OCI-LY3 (cell line): ENCODE data around the gene PEA15.

Experiments
- H2AFZ ChIP-seq: fragments of 200-600, 300-600 bp; shearing (Covaris generic); 2 replicates; pipeline ENCODE4 v1.6.0; 2014; ENCODE audit warnings: antibody characterized with exemption, low read depth, low read length
- H3K27ac ChIP-seq: fragments of 200-600, 300-600 bp; sonication (generic); 2 replicates; pipeline ENCODE4 v1.5.1; 2014; ENCODE audit warnings: mild to moderate bottlenecking, low read length, moderate library complexity, mixed read lengths
- H3K27me3 ChIP-seq: fragments of 200-600, 300-600 bp; sonication (generic); 2 replicates; pipeline ENCODE4 v1.6.1; 2014; ENCODE audit warnings: low read depth, low read length, mixed read lengths
- H3K36me3 ChIP-seq: fragments of 200-600, 300-600 bp; sonication (generic); replicated peaks from 2 replicates; pipeline ENCODE3; 2014; ENCODE audit warnings: low read depth, low read length, mixed read lengths
- H3K4me1 ChIP-seq: fragments of 300-600, 200-600 bp; sonication (generic); 2 replicates; pipeline ENCODE4 v1.6.1; 2014; ENCODE audit warnings: low read length, mixed read lengths
- H3K4me2 ChIP-seq: fragments of 200-600, 300-600 bp; sonication (generic); 2 replicates; pipeline ENCODE4 v1.6.1; 2014; ENCODE audit warnings: low read length, mixed read lengths
- H3K4me3 ChIP-seq: fragments of 300-600, 200-600 bp; sonication (generic); 2 replicates; pipeline ENCODE4 v1.5.1; 2014; ENCODE audit warnings: antibody characterized with exemption, mild to moderate bottlenecking, low read length, moderate library complexity
- H3K79me2 ChIP-seq: fragments of 300-600, 200-600 bp; shearing (Covaris generic); 2 replicates; pipeline ENCODE4 v1.6.1; 2014; ENCODE audit warnings: mild to moderate bottlenecking, low read length, mixed read lengths
- H3K9ac ChIP-seq: fragments of 300-600, 200-600 bp; shearing (Covaris generic); 2 replicates; pipeline ENCODE4 v1.6.0; 2014; ENCODE audit warnings: mild to moderate bottlenecking, low read length, moderate library complexity
- H3K9me3 ChIP-seq: fragments of 200-600, 300-600 bp; shearing (Covaris generic); 2 replicates; pipeline ENCODE4 v1.6.1; 2014; ENCODE audit warnings: low read length, mixed read lengths; ENCODE audit not compliant: insufficient read depth
- H4K20me1 ChIP-seq: fragments of 200-600, 300-600 bp; sonication (generic); 2 replicates; pipeline ENCODE4 v1.6.1; 2016; ENCODE audit warnings: low read length, mixed read lengths; ENCODE audit not compliant: insufficient read depth
- EZH2phosphoT487 ChIP-seq: fragments of 200-600 bp; shearing (Covaris generic); IDR thresholded peaks from 2 replicates; pipeline ENCODE4 v1.6.1; 2018; ENCODE audit warnings: antibody characterized with exemption, mixed run types, low read depth
- TF ChIP-seq, protein P1 (sequence below): fragments of 200-600, 300-600 bp; sonication (generic); IDR thresholded peaks from 2 replicates; pipeline ENCODE4 v1.5.1; 2014; ENCODE audit warnings: antibody characterized with exemption, low read length, low read depth

PEA15 gene

GRCh38 chr1:160220301-160220700, 15.1 kb downstream of the PEA15 start:
- Histone ChIP-seq H3K9me3 (no peaks in the 10 kb centered on the region), H3K36me3 (peaks cover 87% of the 10 kb centered on the region), H3K4me3 (no peak overlapping the region), H2AFZ (no peak overlapping the region), H3K4me2 (no peak overlapping the region), H3K4me1 (no peaks in the 10 kb centered on the region), H3K27me3 (no peaks in the 10 kb centered on the region), H4K20me1 (no peaks in the 10 kb centered on the region), H3K27ac (no peak overlapping the region), H3K79me2 (no peaks in the 10 kb centered on the region), H3K9ac (no peak overlapping the region)
- TF ChIP-seq EZH2phosphoT487 = no peak
- TF ChIP-seq, protein P1, sequence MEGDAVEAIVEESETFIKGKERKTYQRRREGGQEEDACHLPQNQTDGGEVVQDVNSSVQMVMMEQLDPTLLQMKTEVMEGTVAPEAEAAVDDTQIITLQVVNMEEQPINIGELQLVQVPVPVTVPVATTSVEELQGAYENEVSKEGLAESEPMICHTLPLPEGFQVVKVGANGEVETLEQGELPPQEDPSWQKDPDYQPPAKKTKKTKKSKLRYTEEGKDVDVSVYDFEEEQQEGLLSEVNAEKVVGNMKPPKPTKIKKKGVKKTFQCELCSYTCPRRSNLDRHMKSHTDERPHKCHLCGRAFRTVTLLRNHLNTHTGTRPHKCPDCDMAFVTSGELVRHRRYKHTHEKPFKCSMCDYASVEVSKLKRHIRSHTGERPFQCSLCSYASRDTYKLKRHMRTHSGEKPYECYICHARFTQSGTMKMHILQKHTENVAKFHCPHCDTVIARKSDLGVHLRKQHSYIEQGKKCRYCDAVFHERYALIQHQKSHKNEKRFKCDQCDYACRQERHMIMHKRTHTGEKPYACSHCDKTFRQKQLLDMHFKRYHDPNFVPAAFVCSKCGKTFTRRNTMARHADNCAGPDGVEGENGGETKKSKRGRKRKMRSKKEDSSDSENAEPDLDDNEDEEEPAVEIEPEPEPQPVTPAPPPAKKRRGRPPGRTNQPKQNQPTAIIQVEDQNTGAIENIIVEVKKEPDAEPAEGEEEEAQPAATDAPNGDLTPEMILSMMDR = no peak

DNA sequence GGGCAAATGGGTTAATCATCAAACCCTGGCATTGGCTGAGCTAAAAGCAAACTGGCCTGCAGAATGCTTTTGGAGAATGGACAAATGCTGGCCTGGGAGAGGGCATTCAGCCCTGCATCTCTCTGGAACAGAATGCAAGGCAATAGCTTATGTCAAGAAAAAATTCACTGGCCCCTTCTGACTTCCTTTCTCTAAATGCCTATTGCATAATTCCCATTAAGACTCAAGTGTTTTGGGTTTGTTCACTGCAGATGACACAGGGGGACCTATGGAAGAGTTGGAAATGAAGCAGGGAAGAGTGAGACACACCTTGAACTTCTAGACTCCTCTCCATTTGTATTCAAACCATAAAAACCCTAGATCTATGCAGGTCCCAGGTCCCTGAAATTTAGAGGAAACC, 15.9 kb downstream of the PEA15 start:
- Histone ChIP-seq H3K4me3 (no peak overlapping the region), H3K79me2 (no peaks in the 10 kb centered on the region), H2AFZ (no peak overlapping the region), H3K4me1 (no peaks in the 10 kb centered on the region), H3K4me2 (no peak overlapping the region), H3K27ac (no peak overlapping the region), H4K20me1 (no peaks in the 10 kb centered on the region), H3K27me3 (no peaks in the 10 kb centered on the region), H3K9ac (no peak overlapping the region), H3K36me3 (peaks cover 86% of the 10 kb centered on the region), H3K9me3 (no peaks in the 10 kb centered on the region)
- no peak for TF ChIP-seq EZH2phosphoT487
- TF ChIP-seq, protein P1 = no peak

GRCh38 chr1:160222546-160222945, 17.4 kb downstream of the PEA15 start:
- no peak overlapping the region for H3K4me3 ChIP-seq
- no peak overlapping the region for H3K4me2 ChIP-seq
- no peak overlapping the region for H3K27ac ChIP-seq
- H3K36me3 ChIP-seq = peaks cover 96% of the 10 kb centered on the region
- TF ChIP-seq EZH2phosphoT487 = no peak
- TF ChIP-seq, protein P1 = no peak
- no peaks in the 10 kb centered on the region for H3K79me2 ChIP-seq
- H2AFZ ChIP-seq = no peak overlapping the region
- no peaks in the 10 kb centered on the region for H3K27me3 ChIP-seq
- H4K20me1 ChIP-seq = peaks cover 3% of the 10 kb centered on the region; the same call in 1 of the 2 replicates
- H3K4me1 ChIP-seq = peaks cover 7% of the 10 kb centered on the region; the same call in 1 of the 2 replicates
- no peaks in the 10 kb centered on the region for H3K9me3 ChIP-seq
- no peak overlapping the region for H3K9ac ChIP-seq

DNA sequence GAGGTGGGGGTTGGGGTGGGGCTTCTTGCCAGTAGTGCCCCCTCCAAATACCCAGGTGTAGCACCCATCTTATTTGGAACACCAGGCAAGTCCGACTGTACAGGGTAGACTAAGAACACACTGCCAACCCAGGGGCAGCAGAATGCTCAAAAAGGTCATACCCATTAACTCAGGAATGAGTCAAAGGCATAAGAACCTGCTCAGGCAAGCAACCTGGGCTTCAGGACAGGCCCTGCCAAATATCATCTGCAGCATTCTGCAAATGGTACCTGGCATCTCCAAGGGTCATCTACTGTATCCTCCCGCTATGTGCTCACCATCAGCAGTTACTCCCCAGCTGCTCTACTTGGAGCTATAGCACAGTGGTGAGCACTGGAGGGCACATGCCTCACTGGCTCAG, 19.4 kb downstream of the PEA15 start:
- no peaks in the 10 kb centered on the region for H3K27me3 ChIP-seq
- H3K9ac ChIP-seq = no peak overlapping the region
- no peak for TF ChIP-seq EZH2phosphoT487
- TF ChIP-seq, protein P1 = no peak
- peaks cover 92% of the 10 kb centered on the region for H3K36me3 ChIP-seq
- peaks cover 7% of the 10 kb centered on the region; the same call in 1 of the 2 replicates for H3K4me1 ChIP-seq
- H2AFZ ChIP-seq = no peak overlapping the region
- H3K27ac ChIP-seq = no peak overlapping the region
- no peaks in the 10 kb centered on the region for H3K79me2 ChIP-seq
- no peak overlapping the region for H3K4me2 ChIP-seq
- no peak overlapping the region for H3K4me3 ChIP-seq
- H4K20me1 ChIP-seq = peaks cover 3% of the 10 kb centered on the region; the same call in 1 of the 2 replicates
- no peaks in the 10 kb centered on the region for H3K9me3 ChIP-seq
